ENCODE results near the gene GPC6. TPM values are rescaled to one million over a fixed set of nuclear protein-coding genes. Genes with fewer than 3 reads are reported as not detected.

Gene GPC6
- total RNA-seq, 1 experiment from 2014 or later, result not detected

GRCh38 chr13:93700115-93700514, 473.5 kb downstream of the GPC6 start:
- BruUV-seq (replicated peaks), result no TSS peak
- no peaks in the 10 kb centered on the region for H3K4me1 ChIP-seq (replicated peaks; ENCODE audit: insufficient read depth)
- H3K36me3 ChIP-seq (ENCODE audit: low read depth), result no peaks in the 10 kb centered on the region

GRCh38 chr13:93708308-93709075, 481.9 kb downstream of the GPC6 start:
- Histone ChIP-seq H3K36me3 (ENCODE audit: low read depth) (no peaks in the 10 kb centered on the region), H3K9me2 (ENCODE audit: insufficient read depth) (no peaks in the 10 kb centered on the region), H3K27ac (no peak overlapping the region), H3K27me3 (ENCODE audit: insufficient read depth, low read depth) (no peaks in the 10 kb centered on the region), H3K4me3 (no peak overlapping the region), H3K4me1 (replicated peaks; ENCODE audit: insufficient read depth) (no peaks in the 10 kb centered on the region), H3K9me3 (ENCODE audit: insufficient read depth, low read depth) (no peaks in the 10 kb centered on the region), H2AFZ (no peak overlapping the region), H3K4me2 (no peak overlapping the region), H3F3A (ENCODE audit: insufficient read depth, low read depth) (no peaks in the 10 kb centered on the region), H3K79me2 (ENCODE audit: low read depth) (no peaks in the 10 kb centered on the region), H4K20me1 (ENCODE audit: insufficient read depth) (no peaks in the 10 kb centered on the region)
- CTCF ChIA-PET, result no interaction called here
- intact Hi-C loops (cut with micrococcal nuclease; ENCODE audit: unreplicated experiment), result no loop called here
- no TSS peak for BruUV-seq (replicated peaks)
- POLR2A ChIA-PET (ENCODE audit: unreplicated experiment), result no interaction called here
- TF ChIP-seq EZH2 (IDR thresholded peaks at IDR 0.05; ENCODE audit: low read depth), result no peak
- DNase-seq, result no peak

More at GRCh38 chr13:93700115-93700514, 473.5 kb downstream of the GPC6 start:
- no peaks in the 10 kb centered on the region for H4K20me1 ChIP-seq (ENCODE audit: insufficient read depth)
- H3K4me3 ChIP-seq, result no peak overlapping the region
- ChIA-PET POLR2A (ENCODE audit: unreplicated experiment) (no interaction called here), CTCF (no interaction called here)
- H3K79me2 ChIP-seq (ENCODE audit: low read depth), result no peaks in the 10 kb centered on the region
- no peaks in the 10 kb centered on the region for H3K9me3 ChIP-seq (ENCODE audit: insufficient read depth, low read depth)
- H3K9me2 ChIP-seq (ENCODE audit: insufficient read depth), result no peaks in the 10 kb centered on the region
- no peak overlapping the region for H3K4me2 ChIP-seq
- H3K27me3 ChIP-seq (ENCODE audit: insufficient read depth, low read depth), result no peaks in the 10 kb centered on the region
- H3F3A ChIP-seq (ENCODE audit: insufficient read depth, low read depth), result no peaks in the 10 kb centered on the region
- no peak overlapping the region for H2AFZ ChIP-seq
- DNase-seq, result no peak
- H3K27ac ChIP-seq, result no peak overlapping the region
- no peak for TF ChIP-seq EZH2 (IDR thresholded peaks at IDR 0.05; ENCODE audit: low read depth)
- no peak for TF ChIP-seq CTCF (conservative IDR thresholded peaks at IDR 0.05)
- intact Hi-C loops (cut with micrococcal nuclease; ENCODE audit: unreplicated experiment), result no loop called here

GRCh38 chr13:93709506-93710244, 483.1 kb downstream of the GPC6 start:
- no peak overlapping the region for H3K4me3 ChIP-seq
- TF ChIP-seq CTCF (conservative IDR thresholded peaks at IDR 0.05) (no peak), EZH2 (IDR thresholded peaks at IDR 0.05; ENCODE audit: low read depth) (no peak)
- no peak overlapping the region for H3K4me2 ChIP-seq
- H3K9me2 ChIP-seq (ENCODE audit: insufficient read depth), result no peaks in the 10 kb centered on the region
- H3K79me2 ChIP-seq (ENCODE audit: low read depth), result no peaks in the 10 kb centered on the region
- BruUV-seq (replicated peaks), result no TSS peak
- H3K4me1 ChIP-seq (replicated peaks; ENCODE audit: insufficient read depth), result no peaks in the 10 kb centered on the region
- H3K27ac ChIP-seq, result no peak overlapping the region
- POLR2A ChIA-PET (ENCODE audit: unreplicated experiment), result no interaction called here
- H3K9me3 ChIP-seq (ENCODE audit: insufficient read depth, low read depth), result no peaks in the 10 kb centered on the region
- DNase-seq, result no peak
- H3K27me3 ChIP-seq (ENCODE audit: insufficient read depth, low read depth), result no peaks in the 10 kb centered on the region
- H4K20me1 ChIP-seq (ENCODE audit: insufficient read depth), result no peaks in the 10 kb centered on the region
- CTCF ChIA-PET, result no interaction called here
- intact Hi-C loops (cut with micrococcal nuclease; ENCODE audit: unreplicated experiment), result no loop called here
- no peaks in the 10 kb centered on the region for H3K36me3 ChIP-seq (ENCODE audit: low read depth)
- no peak overlapping the region for H2AFZ ChIP-seq
- H3F3A ChIP-seq (ENCODE audit: insufficient read depth, low read depth), result no peaks in the 10 kb centered on the region
